Measurements from ENCODE around the gene COMMD6. TPM values are rescaled to one million over a fixed set of nuclear protein-coding genes. Genes with fewer than 3 reads are reported as not detected.

Gene COMMD6
- total RNA-seq (10 to 100 TPM; 38.1 to 96.5 (median 54.1) TPM), polyA plus RNA-seq (10 to 100 TPM; 66.5 to 89.2 TPM)

DNA sequence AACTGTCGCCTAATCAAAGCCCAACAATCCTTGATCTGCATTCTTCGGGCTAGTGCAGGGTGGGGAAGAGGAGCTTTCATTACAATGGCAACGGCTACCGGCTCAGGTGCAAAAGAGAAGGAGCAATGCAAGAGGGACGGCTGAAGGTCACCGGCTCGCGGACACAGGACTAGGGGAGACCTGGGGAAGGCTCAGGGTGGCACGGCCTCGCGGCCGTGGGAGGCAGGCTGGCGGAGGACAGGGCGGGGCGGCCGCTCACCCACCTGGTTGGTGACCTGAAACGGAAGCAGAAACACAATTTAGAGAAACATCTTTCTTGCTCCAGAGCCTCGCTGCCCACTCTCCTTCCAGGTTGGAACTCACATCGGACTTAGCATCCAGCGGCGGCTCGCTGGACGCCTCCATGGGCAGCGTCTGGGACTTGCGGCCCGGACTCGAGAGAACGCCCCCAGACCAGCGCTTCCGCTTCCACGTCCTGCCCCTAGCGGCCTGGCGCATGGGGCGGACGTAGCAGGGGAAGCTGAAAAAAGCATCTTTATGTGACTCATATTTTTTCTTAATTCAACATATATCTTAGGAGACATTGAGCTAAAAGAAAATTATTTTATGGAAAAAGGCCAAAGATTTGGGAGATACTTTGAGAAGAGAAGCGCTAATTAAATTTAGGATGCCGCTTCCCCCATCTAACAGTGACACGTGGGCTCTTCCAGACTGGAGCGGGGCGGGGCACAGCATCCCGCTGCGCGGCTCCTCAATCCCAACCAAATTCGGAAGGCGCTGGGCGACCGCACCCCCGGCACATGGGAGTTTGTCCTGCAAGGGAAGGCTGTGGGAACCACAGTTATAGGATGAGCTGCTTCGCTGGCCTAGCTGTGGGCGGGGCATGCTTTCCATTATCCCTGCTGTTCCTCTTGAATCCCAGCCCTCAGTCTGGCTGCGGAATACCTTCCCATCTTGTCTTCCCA, at the start of gene COMMD6:
COMMD6 (minus strand) TSS at position 441 of the 965 bp plus-strand sequence; CDS start at position 405, 36 bp downstream.
- Histone ChIP-seq H3K27me3 (no peaks in the 10 kb centered on the region), H3K9me3 (no peaks in the 10 kb centered on the region), H3K27ac (peak within 1 kb of the TSS; percentile 54 to 82 (median 71)), H3K4me3 (peak within 1 kb of the TSS; percentile 64 to 74 (median 65)), H3K36me3 (peaks cover 0 to 5% (median 0%) of the 10 kb centered on the region in 3 donors), H3K4me1 (peaks cover 0 to 8% (median 4%) of the 10 kb centered on the region in 3 donors)
- TF ChIP-seq, protein P1, sequence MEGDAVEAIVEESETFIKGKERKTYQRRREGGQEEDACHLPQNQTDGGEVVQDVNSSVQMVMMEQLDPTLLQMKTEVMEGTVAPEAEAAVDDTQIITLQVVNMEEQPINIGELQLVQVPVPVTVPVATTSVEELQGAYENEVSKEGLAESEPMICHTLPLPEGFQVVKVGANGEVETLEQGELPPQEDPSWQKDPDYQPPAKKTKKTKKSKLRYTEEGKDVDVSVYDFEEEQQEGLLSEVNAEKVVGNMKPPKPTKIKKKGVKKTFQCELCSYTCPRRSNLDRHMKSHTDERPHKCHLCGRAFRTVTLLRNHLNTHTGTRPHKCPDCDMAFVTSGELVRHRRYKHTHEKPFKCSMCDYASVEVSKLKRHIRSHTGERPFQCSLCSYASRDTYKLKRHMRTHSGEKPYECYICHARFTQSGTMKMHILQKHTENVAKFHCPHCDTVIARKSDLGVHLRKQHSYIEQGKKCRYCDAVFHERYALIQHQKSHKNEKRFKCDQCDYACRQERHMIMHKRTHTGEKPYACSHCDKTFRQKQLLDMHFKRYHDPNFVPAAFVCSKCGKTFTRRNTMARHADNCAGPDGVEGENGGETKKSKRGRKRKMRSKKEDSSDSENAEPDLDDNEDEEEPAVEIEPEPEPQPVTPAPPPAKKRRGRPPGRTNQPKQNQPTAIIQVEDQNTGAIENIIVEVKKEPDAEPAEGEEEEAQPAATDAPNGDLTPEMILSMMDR (IDR thresholded peaks at IDR 0.05) = peak; percentile 32 to 41 (median 34)
- intact Hi-C loops (cut with DNase I) = no loop called here
- peak; percentile 61 to 88 (median 70) for DNase-seq
- peak; percentile 37 for FAIRE-seq
- WGBS, 2 donors = 0% methylated on average over 50 to 51 of the region's 51 CpGs
- peak; percentile 96 to 98 (median 97) for ATAC-seq

DNA sequence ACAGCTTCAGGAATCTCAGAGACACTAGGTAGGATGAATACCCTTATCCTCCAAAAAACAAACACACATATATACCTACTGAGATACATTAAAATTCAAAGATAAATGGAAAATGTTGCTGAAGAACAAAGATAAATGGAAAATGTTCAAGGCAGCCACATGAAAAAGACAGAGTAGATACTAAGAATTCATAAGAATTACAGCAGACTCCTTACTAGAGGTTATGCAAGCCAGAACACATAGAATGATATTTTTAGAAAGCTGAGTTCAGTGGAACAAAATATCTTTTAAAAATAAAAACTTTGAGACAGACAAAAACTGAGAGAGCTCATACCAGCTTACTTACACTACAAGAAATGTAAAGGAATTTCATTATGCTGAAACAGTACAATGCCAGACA, 47.5 kb upstream of the COMMD6 start:
- TF ChIP-seq, protein P1 (IDR thresholded peaks at IDR 0.05) = no peak
- no peak for ATAC-seq
- intact Hi-C loops (cut with DNase I) = no loop called here
- Histone ChIP-seq H3K27me3 (no peaks in the 10 kb centered on the region), H3K4me1 (no peaks in the 10 kb centered on the region), H3K9me3 (no peaks in the 10 kb centered on the region), H3K36me3 (no peaks in the 10 kb centered on the region), H3K4me3 (no peak overlapping the region), H3K27ac (no peak overlapping the region)
- no peak for FAIRE-seq
- no peak for DNase-seq

DNA sequence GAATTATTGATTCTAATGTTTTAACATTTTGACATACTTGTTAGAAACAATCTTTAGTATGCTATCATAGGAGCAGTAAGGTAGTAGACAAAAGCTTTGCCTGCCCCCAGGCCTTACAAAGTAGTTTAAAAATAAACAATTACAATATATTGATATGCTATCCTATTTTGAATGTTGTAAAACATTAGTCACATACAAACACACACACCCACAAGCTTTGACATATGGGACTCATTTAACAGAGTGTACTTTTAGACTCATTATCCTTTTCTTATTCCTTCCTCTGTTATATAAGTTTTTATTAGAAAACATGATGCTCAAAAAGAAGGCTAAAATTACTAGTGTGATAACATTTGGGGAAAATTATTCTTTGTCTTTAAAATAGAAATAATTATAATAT, 45.5 kb upstream of the COMMD6 start:
- H3K27ac ChIP-seq = no peak overlapping the region
- H3K4me1 ChIP-seq = no peaks in the 10 kb centered on the region
- no peaks in the 10 kb centered on the region for H3K9me3 ChIP-seq
- TF ChIP-seq, protein P1 (IDR thresholded peaks at IDR 0.05) = no peak
- ATAC-seq = no peak
- intact Hi-C loops (cut with DNase I) = no loop called here
- H3K4me3 ChIP-seq = no peak overlapping the region
- no peak for DNase-seq
- H3K36me3 ChIP-seq = no peaks in the 10 kb centered on the region
- no peak for FAIRE-seq
- H3K27me3 ChIP-seq = no peaks in the 10 kb centered on the region

DNA sequence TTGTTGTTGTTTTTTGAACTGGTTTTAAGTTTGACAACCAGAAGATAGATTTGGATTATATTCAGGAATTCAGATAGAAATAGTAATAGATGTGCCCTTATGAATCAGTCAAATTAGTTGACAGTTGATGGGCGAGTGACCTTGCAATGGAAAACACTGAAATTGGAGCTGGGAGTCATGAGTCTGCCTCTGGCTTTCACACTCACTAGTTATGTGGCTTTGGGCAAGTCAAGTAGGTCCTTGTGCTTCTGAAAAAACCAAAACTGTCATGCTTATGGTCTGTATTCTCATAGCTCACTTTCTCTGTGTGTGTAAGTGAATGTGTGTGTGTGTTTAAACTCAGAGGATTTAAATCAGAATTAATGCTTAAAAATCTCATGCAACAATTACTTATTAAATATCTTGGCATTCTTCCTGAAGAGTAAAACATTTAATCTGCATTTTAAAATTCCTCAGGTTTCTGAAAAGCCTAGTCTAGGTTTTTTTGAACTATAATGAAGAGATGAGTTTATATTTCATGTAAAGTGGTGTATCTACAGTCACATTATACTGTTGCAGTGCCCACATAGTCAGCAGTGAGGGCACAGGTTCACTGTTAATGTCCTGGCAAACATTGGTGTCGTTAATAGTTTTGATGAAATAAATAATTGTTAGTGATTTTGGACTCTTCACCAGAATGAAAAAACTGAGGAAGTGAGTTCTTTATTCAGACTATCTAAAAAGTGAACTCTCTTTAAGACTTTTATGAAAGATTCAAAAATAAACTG, 44.4 kb upstream of the COMMD6 start:
- FAIRE-seq = no peak
- TF ChIP-seq, protein P1 (IDR thresholded peaks at IDR 0.05) = no peak
- Histone ChIP-seq H3K27me3 (no peaks in the 10 kb centered on the region), H3K36me3 (no peaks in the 10 kb centered on the region), H3K4me1 (no peaks in the 10 kb centered on the region), H3K4me3 (no peak overlapping the region), H3K9me3 (no peaks in the 10 kb centered on the region), H3K27ac (no peak overlapping the region)
- no peak for DNase-seq
- WGBS, 2 donors = 65 to 78% methylated on average over 2 of the region's 2 CpGs
- intact Hi-C loops (cut with DNase I) = no loop called here
- ATAC-seq = no peak

Measured in pancreas (tissue), 10 donors.